Esophagus squamous epithelium (tissue), 5 donors: Measurements from ENCODE around the gene SHMT1. TPM values are rescaled to one million over a fixed set of nuclear protein-coding genes. Genes with fewer than 3 reads are reported as not detected.
"Not testable (repeated sequence)": the region's sequence is repeated elsewhere in the genome, so short reads cannot be mapped to it uniquely, and the experiment has no call there.

Experiments
- DNase-seq: peaks from one replicate; lab custom pipeline; 2025; lab: John Stamatoyannopoulos, UW
- H3K27ac ChIP-seq, 4 donors: fragments of 200-600 bp; sonication (generic); one replicate each; pipeline ENCODE4 v1.5.1; 2016 to 2019; ENCODE audit warnings: mild to moderate bottlenecking in 1 of 4
- H3K27me3 ChIP-seq, 4 donors: fragments of 200-600 bp; sonication (generic); 1 replicate in 3 of 4; 2 replicates in 1 of 4; pipeline versions ENCODE4 v1.5.1 to v1.6.0; 2017 to 2021; ENCODE audit warnings: antibody characterized with exemption in 1 of 4
- H3K36me3 ChIP-seq, 3 donors: fragments of 200-600 bp; sonication (generic); one replicate each; pipeline ENCODE4 v1.5.1; 2016 to 2019
- H3K4me1 ChIP-seq, 3 donors: fragments of 200-600 bp; sonication (generic); one replicate each; pipeline ENCODE4 v1.5.1; 2017 to 2019
- H3K4me3 ChIP-seq, 4 donors: fragments of 200-600 bp; sonication (generic); 1 replicate in 3 of 4; 2 replicates in 1 of 4; pipeline ENCODE4 v1.5.1; 2016 to 2019; ENCODE audit warnings: mild to moderate bottlenecking in 2 of 4, moderate library complexity in 1 of 4
- H3K9me3 ChIP-seq, 3 donors: fragments of 200-600 bp; sonication (generic); one replicate each; pipeline ENCODE4 v1.5.1; 2016 to 2019
- POLR2A ChIP-seq, 4 donors: fragments of 450-650 bp; IDR thresholded peaks; one replicate each; pipeline ENCODE4 v1.6.1; 2017; ENCODE audit warnings: antibody characterized with exemption in 4 of 4, mild to moderate bottlenecking in 4 of 4, moderate library complexity in 3 of 4
- WGBS, 2 donors: methylation state at CpG; one replicate each; pipeline ENCODE4 v1.1.5; 2018; 5-methylcytosine and 5-hydroxymethylcytosine counted together
- intact Hi-C: fragments of 100-400 bp; cut with DNase I; formaldehyde crosslinking; loops from one replicate; pipeline ENCODE4 v1.15.0; 2022
- total RNA-seq, 4 donors: library from RNA; depleted of rRNA; stranded (reverse); fragments of >200 nt; gene quantifications; one replicate each; pipeline ENCODE4 v1.1.0, GENCODE V29; 2016
- TF ChIP-seq, protein P1 (sequence below), 6 experiments: fragments of 450-650 bp in 4 of 6; fragments of 200-600 bp in 2 of 6; sonication (generic) in 2 of 6; IDR thresholded peaks; one replicate each; pipeline ENCODE4 v1.5.1; 2016 to 2019; ENCODE audit warnings: antibody characterized with exemption in 6 of 6, mild to moderate bottlenecking in 4 of 6, moderate library complexity in 4 of 6
- donor health status: DM: yes; HTN: yes; CAD: no.

The SHMT1 gene
- total RNA-seq, 4 donors from 2014 or later: 64.1 to 124 (median 67.9) TPM

DNA sequence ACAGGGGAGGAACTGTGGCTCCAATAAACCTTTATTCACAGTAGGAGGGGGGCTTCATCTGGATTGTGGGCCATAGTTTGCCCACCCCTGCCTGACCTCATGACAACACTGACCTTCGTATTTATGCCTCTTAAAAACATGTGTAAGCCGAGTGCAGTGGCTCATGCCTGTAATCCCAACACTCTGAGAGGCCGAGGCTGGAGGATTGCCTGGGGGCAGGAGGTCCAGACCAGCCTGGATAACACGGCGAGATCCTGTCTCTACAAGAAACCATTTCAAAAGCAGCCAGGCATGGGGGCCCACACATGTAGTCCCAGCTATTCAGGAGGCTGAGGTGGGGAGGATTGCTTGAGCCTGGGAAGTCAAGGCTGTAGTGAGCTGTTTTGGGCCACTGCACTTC, 24.2 kb upstream of the SHMT1 start:
- H3K4me1 ChIP-seq, H3K27ac ChIP-seq, DNase-seq, H3K9me3 ChIP-seq, intact Hi-C loops, H3K4me3 ChIP-seq: not testable (repeated sequence)
- Histone ChIP-seq H3K36me3 (peaks cover 0 to 16% (median 0%) of the 10 kb centered on the region in 3 donors), H3K27me3 (peaks cover 0 to 15% (median 0%) of the 10 kb centered on the region in 4 donors)
- 50% methylated on average over 2 to 4 of the region's 5 CpGs for WGBS, 2 donors

DNA sequence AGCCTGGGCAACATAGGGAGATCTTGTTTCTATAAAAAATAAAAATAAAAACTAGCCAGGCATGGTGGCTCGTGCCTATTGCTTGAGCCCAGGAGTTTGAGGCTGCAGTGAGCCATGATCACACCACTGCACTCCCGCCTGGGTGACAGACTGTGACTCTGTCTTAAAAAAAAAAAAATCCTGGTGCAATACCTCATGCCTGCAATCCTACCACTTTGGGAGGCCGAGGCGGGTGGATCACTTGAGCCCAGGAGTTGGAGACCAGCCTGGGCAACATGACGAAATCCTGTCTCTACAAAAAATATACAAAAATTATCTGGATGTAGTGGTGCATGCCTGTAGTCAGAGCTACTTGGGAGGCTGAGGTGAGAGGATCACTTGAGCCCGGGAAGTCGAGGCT, 20.9 kb upstream of the SHMT1 start:
- Histone ChIP-seq H3K27me3 (peaks cover 0 to 48% (median 0%) of the 10 kb centered on the region in 4 donors), H3K4me1 (peaks cover 0 to 14% (median 7%) of the 10 kb centered on the region in 3 donors), H3K36me3 (peaks cover 0 to 35% (median 0%) of the 10 kb centered on the region in 3 donors)
- H3K4me3 ChIP-seq, DNase-seq, intact Hi-C loops, H3K27ac ChIP-seq, H3K9me3 ChIP-seq: not testable (repeated sequence)
- 81 to 88% methylated on average over 7 of the region's 7 CpGs for WGBS, 2 donors

DNA sequence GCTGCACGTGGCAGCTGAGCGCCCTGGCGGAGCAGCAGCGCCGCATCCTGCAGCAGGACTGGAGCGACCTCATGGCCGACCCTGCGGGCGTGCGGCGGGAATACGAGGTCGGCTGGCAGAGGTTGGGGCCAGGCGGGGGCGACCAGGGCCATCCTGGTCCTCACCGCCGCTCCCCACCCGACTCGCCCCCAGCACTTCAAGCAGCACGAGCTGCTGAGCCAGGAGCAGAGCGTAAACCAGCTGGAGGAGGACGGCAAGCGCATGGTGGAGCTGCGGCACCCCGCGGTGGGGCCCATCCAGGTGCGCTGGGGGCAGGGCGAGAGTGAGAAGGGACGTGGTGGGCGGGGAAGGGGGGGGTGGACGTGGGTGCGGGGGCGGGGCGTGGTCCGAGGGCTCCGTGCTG, 19.7 kb upstream of the SHMT1 start:
- H3K27me3 ChIP-seq: peaks cover 0 to 48% (median 0%) of the 10 kb centered on the region in 4 donors
- H3K9me3 ChIP-seq, DNase-seq, H3K27ac ChIP-seq, intact Hi-C loops, H3K4me3 ChIP-seq: not testable (repeated sequence)
- peaks cover 0 to 35% (median 0%) of the 10 kb centered on the region in 3 donors for H3K36me3 ChIP-seq
- peaks cover 0 to 26% (median 7%) of the 10 kb centered on the region in 3 donors for H3K4me1 ChIP-seq
- 0 to 65% methylated on average over 1 to 19 of the region's 36 CpGs for WGBS, 2 donors

DNA sequence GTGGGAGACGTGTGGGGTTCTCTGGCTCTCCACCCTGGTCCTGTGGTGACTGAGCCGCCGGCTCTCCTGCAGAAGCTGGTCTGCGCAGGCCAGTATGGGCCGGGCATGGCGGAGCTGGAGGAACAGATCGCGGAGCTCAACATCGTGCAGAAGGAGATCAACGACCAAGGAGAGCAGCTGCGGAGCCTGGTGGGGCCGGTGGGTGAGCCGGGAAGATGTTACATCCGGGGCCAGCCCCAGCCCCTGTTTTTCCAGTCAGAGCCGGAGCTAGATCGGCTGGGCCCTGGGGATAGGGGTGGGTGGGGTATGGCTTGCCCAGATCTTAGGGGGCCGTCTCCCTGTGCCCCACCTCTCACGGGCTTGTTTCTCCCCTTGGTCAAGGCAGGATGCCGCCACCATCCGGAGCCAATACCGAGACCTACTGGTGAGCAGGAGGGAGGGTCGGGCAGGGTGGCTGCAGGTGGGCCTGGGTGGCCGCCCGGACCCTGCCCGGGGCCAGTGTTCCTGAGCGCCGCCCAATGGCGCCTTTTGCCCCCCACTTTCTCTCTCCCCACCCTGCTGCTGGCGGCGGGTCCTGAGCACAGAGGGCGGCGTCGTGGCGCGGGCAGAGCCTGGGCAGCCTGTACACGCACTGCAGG, 19.2 kb upstream of the SHMT1 start:
- no peaks in the 10 kb centered on the region for H3K9me3 ChIP-seq
- H3K36me3 ChIP-seq: peaks cover 0 to 35% (median 0%) of the 10 kb centered on the region in 3 donors
- 88% methylated on average over 10 of the region's 36 CpGs; no CpG with 5 or more reads in 1 of the 2 donors for WGBS, 2 donors
- peaks cover 0 to 48% (median 0%) of the 10 kb centered on the region in 4 donors for H3K27me3 ChIP-seq
- TF ChIP-seq, protein P1, sequence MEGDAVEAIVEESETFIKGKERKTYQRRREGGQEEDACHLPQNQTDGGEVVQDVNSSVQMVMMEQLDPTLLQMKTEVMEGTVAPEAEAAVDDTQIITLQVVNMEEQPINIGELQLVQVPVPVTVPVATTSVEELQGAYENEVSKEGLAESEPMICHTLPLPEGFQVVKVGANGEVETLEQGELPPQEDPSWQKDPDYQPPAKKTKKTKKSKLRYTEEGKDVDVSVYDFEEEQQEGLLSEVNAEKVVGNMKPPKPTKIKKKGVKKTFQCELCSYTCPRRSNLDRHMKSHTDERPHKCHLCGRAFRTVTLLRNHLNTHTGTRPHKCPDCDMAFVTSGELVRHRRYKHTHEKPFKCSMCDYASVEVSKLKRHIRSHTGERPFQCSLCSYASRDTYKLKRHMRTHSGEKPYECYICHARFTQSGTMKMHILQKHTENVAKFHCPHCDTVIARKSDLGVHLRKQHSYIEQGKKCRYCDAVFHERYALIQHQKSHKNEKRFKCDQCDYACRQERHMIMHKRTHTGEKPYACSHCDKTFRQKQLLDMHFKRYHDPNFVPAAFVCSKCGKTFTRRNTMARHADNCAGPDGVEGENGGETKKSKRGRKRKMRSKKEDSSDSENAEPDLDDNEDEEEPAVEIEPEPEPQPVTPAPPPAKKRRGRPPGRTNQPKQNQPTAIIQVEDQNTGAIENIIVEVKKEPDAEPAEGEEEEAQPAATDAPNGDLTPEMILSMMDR (IDR thresholded peaks at IDR 0.05): no peak
- H3K27ac ChIP-seq: no peak overlapping the region
- H3K4me3 ChIP-seq: no peak overlapping the region
- no peak for DNase-seq
- intact Hi-C loops: no loop called here
- peaks cover 0 to 32% (median 7%) of the 10 kb centered on the region in 3 donors for H3K4me1 ChIP-seq

DNA sequence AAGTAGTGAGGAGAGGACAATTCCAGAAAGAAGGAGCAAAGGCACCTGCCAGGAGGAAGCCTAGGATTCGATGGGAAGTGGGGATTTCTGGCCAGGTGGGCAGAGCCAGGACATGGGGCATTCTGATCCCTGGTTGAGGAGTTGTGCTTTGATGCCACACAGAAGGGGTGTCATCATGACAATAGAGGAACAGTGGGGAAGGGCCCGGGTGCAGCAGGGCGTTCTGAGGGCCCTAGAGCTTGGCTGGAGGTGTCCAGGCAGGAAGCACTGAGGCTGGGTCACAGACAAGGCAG, 18.5 kb upstream of the SHMT1 start:
- H3K27me3 ChIP-seq: peaks cover 0 to 48% (median 0%) of the 10 kb centered on the region in 4 donors
- H3K9me3 ChIP-seq: no peaks in the 10 kb centered on the region
- H3K4me3 ChIP-seq: no peak overlapping the region
- H3K27ac ChIP-seq: no peak overlapping the region
- peaks cover 4 to 37% (median 11%) of the 10 kb centered on the region in 3 donors for H3K4me1 ChIP-seq
- no peak for DNase-seq
- intact Hi-C loops: no loop called here
- WGBS, 2 donors: 70 to 73% methylated on average over 3 of the region's 3 CpGs
- TF ChIP-seq POLR2A (IDR thresholded peaks at IDR 0.05): no peak
- TF ChIP-seq, protein P1 (IDR thresholded peaks at IDR 0.05): no peak
- peaks cover 0 to 35% (median 0%) of the 10 kb centered on the region in 3 donors for H3K36me3 ChIP-seq

DNA sequence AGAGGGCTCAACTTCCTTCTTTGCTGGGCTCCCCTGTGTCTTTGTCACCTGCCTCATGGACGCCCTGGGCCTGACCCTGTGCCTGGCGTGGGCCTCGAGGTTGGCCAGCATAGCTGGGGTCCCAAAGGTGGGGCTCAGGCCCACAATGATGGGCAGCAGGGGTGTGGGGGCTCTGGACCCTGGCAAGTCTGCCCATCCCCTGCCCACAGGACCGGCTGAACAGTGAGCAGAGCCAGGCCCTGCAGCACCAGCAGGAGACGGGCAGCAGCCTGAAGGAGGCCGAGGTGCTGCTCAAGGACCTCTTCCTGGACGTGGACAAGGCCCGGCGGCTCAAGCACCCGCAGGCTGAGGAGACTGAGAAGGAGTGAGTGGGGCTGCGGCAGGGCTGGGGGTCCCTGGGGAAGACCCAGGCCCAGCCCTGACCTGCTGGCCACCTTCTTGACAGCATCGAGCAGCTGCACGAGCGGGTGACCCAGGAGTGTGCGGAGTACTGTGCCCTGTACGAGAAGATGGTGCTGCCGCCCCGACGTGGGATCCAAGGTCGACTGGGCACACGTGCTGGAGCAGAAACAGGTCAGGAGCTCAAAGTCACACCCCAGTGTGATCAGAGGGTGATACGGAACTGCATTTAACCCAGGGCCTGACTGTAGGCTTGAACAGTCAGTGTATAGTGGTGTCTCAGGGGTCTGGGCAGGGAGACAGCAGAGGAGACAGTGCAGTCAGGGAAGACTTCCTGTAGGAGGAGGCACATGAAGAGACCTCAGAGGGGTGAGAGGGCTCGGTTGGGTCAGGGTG, 18.0 kb upstream of the SHMT1 start:
- WGBS, 2 donors: 71 to 88% methylated on average over 1 to 4 of the region's 23 CpGs

More for the DNA sequence above, 18.0 kb upstream of the SHMT1 start:
- H3K4me1 ChIP-seq: peaks cover 6 to 42% (median 13%) of the 10 kb centered on the region in 3 donors
- peaks cover 0 to 35% (median 0%) of the 10 kb centered on the region in 3 donors for H3K36me3 ChIP-seq
- no peak overlapping the region for H3K27ac ChIP-seq
- peaks cover 0 to 48% (median 0%) of the 10 kb centered on the region in 4 donors for H3K27me3 ChIP-seq
- no peaks in the 10 kb centered on the region for H3K9me3 ChIP-seq
- intact Hi-C loops: no loop called here
- no peak overlapping the region for H3K4me3 ChIP-seq
- TF ChIP-seq POLR2A (IDR thresholded peaks at IDR 0.05): no peak
- TF ChIP-seq, protein P1 (IDR thresholded peaks at IDR 0.05): no peak
- DNase-seq: no peak
